Endothelial cell of umbilical vein (primary cell): ENCODE results near the gene GNAQ. TPM values are rescaled to one million over a fixed set of nuclear protein-coding genes. Genes with fewer than 3 reads are reported as not detected.

ENCODE experiments used
- BruUV-seq: library from RNA; stranded (reverse); fragments of 400-500 nt; replicated peaks from 2 replicates; lab custom pipeline; 2021; lab: Mats Ljungman, UMichigan
- CTCF ChIA-PET: fragments of 300-600, 350-600 bp; sonication (Branson Sonifier 250); formaldehyde crosslinking; loops from one replicate; lab custom pipeline; 2021; ENCODE audit warnings: antibody characterized with exemption, inconsistent platforms; lab: Charles Lee
- POLR2A ChIA-PET: fragments of 300-600, 350-600 bp; sonication (Branson Sonifier 250); formaldehyde crosslinking; loops from one replicate; lab custom pipeline; 2021; ENCODE audit warnings: antibody characterized with exemption, inconsistent platforms; lab: Charles Lee
- DNase-seq: peaks from one replicate; pipeline ENCODE4 v3.0.0-alpha.2; 2011; ENCODE audit warnings: low read depth, low spot score
- FAIRE-seq: peaks from 2 replicates; lab custom pipeline; 2011; peaks lifted over from hg19 to GRCh38; lab: Jason Lieb, UNC
- H2AFZ ChIP-seq: 2 replicates; pipeline ENCODE4 v1.6.0; 2012; ENCODE audit warnings: low read depth, low read length, control low read depth, inconsistent platforms
- H3K27ac ChIP-seq: 2 replicates; pipeline ENCODE4 v1.5.1; 2011; ENCODE audit warnings: low read depth, mild to moderate bottlenecking, control low read depth, low read length, moderate library complexity; ENCODE audit not compliant: insufficient read depth
- H3K27me3 ChIP-seq, 2 experiments: 2 replicates each; pipeline versions ENCODE4 v1.6.0 to v1.6.1; 2011; ENCODE audit warnings: low read length in 2 of 2, mixed read lengths in 1 of 2; ENCODE audit not compliant: control insufficient read depth in 2 of 2, insufficient read depth in 2 of 2
- H3K36me3 ChIP-seq, 2 experiments: 2 replicates in 1 of 2; 3 replicates in 1 of 2; pipeline ENCODE4 v1.5.1; 2011; ENCODE audit warnings: low read length in 2 of 2, mild to moderate bottlenecking in 1 of 2, moderate library complexity in 1 of 2; ENCODE audit not compliant: control insufficient read depth in 2 of 2, insufficient read depth in 2 of 2; ENCODE audit errors: extremely low read depth in 1 of 2
- H3K4me1 ChIP-seq: 3 replicates; pipeline ENCODE4 v1.5.1; 2011; ENCODE audit warnings: mild to moderate bottlenecking, low read length; ENCODE audit not compliant: control insufficient read depth, insufficient read depth; ENCODE audit errors: extremely low read depth
- H3K4me2 ChIP-seq: 2 replicates; pipeline ENCODE4 v1.6.1; 2011; ENCODE audit warnings: low read length, control low read depth, mixed read lengths; ENCODE audit not compliant: insufficient read depth
- H3K4me3 ChIP-seq, 3 experiments: fragments of 200-600 bp in 1 of 3; sonication (generic), shearing (Covaris generic) in 1 of 3; replicated peaks in 1 of 3; 2 replicates each; pipeline ENCODE4 v1.5.1; 2011 to 2016; ENCODE audit warnings: control low read depth in 3 of 3, low read length in 3 of 3, mild to moderate bottlenecking in 2 of 3, inconsistent platforms in 1 of 3, low read depth in 1 of 3, moderate library complexity in 1 of 3; ENCODE audit not compliant: insufficient read depth in 1 of 3
- H3K79me2 ChIP-seq: 2 replicates; pipeline ENCODE4 v1.6.0; 2012; ENCODE audit warnings: low read length, inconsistent platforms; ENCODE audit not compliant: control insufficient read depth, insufficient read depth
- H3K9ac ChIP-seq: replicated peaks from 2 replicates; pipeline ENCODE3; 2011; ENCODE audit warnings: low read length, control low read depth; ENCODE audit not compliant: insufficient read depth; ENCODE audit errors: extremely low read depth
- H3K9me1 ChIP-seq: replicated peaks from 3 replicates; pipeline ENCODE4 v1.6.0; 2011; ENCODE audit warnings: mild to moderate bottlenecking, low read length; ENCODE audit not compliant: control insufficient read depth, insufficient read depth; ENCODE audit errors: extremely low read depth
- H3K9me3 ChIP-seq: replicated peaks from 2 replicates; pipeline ENCODE4 v1.5.1; 2012; ENCODE audit warnings: low read length, inconsistent platforms; ENCODE audit not compliant: control insufficient read depth, insufficient read depth
- H4K20me1 ChIP-seq: replicated peaks from 2 replicates; pipeline ENCODE3; 2011; ENCODE audit warnings: mild to moderate bottlenecking, low read length; ENCODE audit not compliant: control insufficient read depth, insufficient read depth; ENCODE audit errors: extremely low read depth
- EZH2 ChIP-seq: IDR thresholded peaks from 2 replicates; pipeline ENCODE4 v1.6.1; 2012; ENCODE audit warnings: borderline replicate concordance, low read depth, mild to moderate bottlenecking, moderate library complexity, low read length, inconsistent platforms; ENCODE audit not compliant: severe bottlenecking
- FOS ChIP-seq: IDR thresholded peaks from 2 replicates; pipeline ENCODE4 v1.6.1; 2011; ENCODE audit warnings: mild to moderate bottlenecking, low read length, moderate library complexity, borderline replicate concordance; ENCODE audit not compliant: insufficient read depth
- GATA2 ChIP-seq: IDR thresholded peaks from 2 replicates; pipeline ENCODE4 v1.7.0; 2011; ENCODE audit warnings: low read depth, mild to moderate bottlenecking, moderate library complexity, mixed read lengths, low read length; ENCODE audit not compliant: insufficient read length, insufficient read depth
- JUN ChIP-seq: IDR thresholded peaks from 2 replicates; pipeline ENCODE4 v1.6.1; 2011; ENCODE audit warnings: borderline replicate concordance, low read depth; ENCODE audit not compliant: insufficient read length, insufficient read depth
- MYC ChIP-seq: IDR thresholded peaks from one replicate; pipeline ENCODE4 v1.6.1; 2011; ENCODE audit warnings: mild to moderate bottlenecking, low read depth, low read length
- POLR2A ChIP-seq: IDR thresholded peaks from 2 replicates; pipeline ENCODE4 v1.6.1; 2012; ENCODE audit warnings: low read depth, mild to moderate bottlenecking, control low read depth, low read length
- POLR2AphosphoS5 ChIP-seq: IDR thresholded peaks from 2 replicates; pipeline ENCODE4 v1.6.1; 2012; ENCODE audit warnings: low read depth, mild to moderate bottlenecking, control low read depth, low read length, moderate library complexity; ENCODE audit not compliant: insufficient read depth
- dilution Hi-C: fragments of 300-500 bp; cut with MboI; formaldehyde crosslinking; loops from one replicate; pipeline ENCODE4 v1.15.0; 2019; ENCODE audit warnings: low sequenced_read_pairs; ENCODE audit not compliant: extremely low pct_ligation_motif_present
- intact Hi-C: fragments of 100-400 bp; cut with micrococcal nuclease; formaldehyde crosslinking; loops from one replicate; pipeline ENCODE4 v1.10.0; 2022
- polyA plus RNA-seq, 4 experiments: library from polyadenylated mRNA; depleted of rRNA in 3 of 4; stranded (reverse) in 3 of 4; unstranded in 1 of 4; fragments of >200 nt; gene quantifications; 2 replicates each; pipeline versions ENCODE4 v1.2.1 to v1.2.3, GENCODE V29; 2011 to 2012; ENCODE audit warnings: missing spikeins in 1 of 4
- total RNA-seq: library from RNA; stranded (reverse); gene quantifications from 2 replicates; pipeline ENCODE4 v1.2.3, GENCODE V29; 2021
- TF ChIP-seq, protein P1 (sequence below): IDR thresholded peaks from 2 replicates; pipeline ENCODE4 v1.6.1; 2011; ENCODE audit not compliant: insufficient read depth, insufficient read length
- TF ChIP-seq, protein P2 (sequence below), 2 donors: IDR thresholded peaks; 1 replicate in 1 of 2; 2 replicates in 1 of 2; pipeline ENCODE4 v1.5.1; 2011; ENCODE audit warnings: low read length in 2 of 2, mild to moderate bottlenecking in 2 of 2, moderate library complexity in 2 of 2, control low read depth in 1 of 2, inconsistent platforms in 1 of 2, low read depth in 1 of 2; ENCODE audit not compliant: insufficient read depth in 1 of 2; ENCODE audit errors: extremely low read depth in 1 of 2

Gene GNAQ
- total and polyA plus RNA-seq, 2 donors (not counting 3 experiments of a cell fraction or from before 2014, with no cell fraction given) = 26.1 to 67.3 TPM

DNA sequence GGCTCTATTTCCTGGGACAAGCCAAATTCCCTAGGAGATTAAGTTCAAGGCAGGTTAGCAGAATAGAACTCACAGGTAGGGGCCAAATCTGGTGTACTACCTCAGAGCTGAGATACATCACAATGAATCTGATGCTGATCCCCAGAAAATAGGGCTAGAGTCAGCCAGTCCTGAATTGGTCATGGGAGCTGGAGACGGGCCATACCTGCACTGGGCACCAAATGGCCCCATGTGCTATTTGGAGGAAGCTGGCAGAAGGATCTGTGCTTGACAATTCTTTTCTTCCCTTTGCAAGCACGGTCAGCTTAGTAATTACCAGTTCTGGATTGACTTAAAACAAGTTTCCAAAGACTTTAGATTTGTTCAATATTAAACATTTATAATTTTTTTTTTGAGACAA, 10.4 kb upstream of the GNAQ start:
- H3K79me2 ChIP-seq = no peaks in the 10 kb centered on the region
- FAIRE-seq (no peak), DNase-seq (no peak)
- dilution Hi-C loops = no loop called here
- H3K4me3 ChIP-seq = no peak overlapping the region
- no peaks in the 10 kb centered on the region for H4K20me1 ChIP-seq
- no TSS peak for BruUV-seq
- no peak overlapping the region for H3K4me2 ChIP-seq
- H2AFZ ChIP-seq = no peak overlapping the region
- ChIA-PET CTCF (interaction anchor here (14.2 kb wide), 1 partner anchor 65 kb away, joined by 431 read pairs; no protein-coding TSS in a partner anchor), POLR2A (interaction anchor here (0.7 kb wide), 1 partner anchor 83 kb away, joined by 4 read pairs; no protein-coding TSS in a partner anchor)
- H3K9me1 ChIP-seq = no peaks in the 10 kb centered on the region
- H3K27ac ChIP-seq = no peak overlapping the region
- no peaks in the 10 kb centered on the region for H3K36me3 ChIP-seq
- H3K9me3 ChIP-seq = no peaks in the 10 kb centered on the region
- H3K9ac ChIP-seq = no peak overlapping the region
- no peaks in the 10 kb centered on the region for H3K27me3 ChIP-seq
- TF ChIP-seq, protein P1, sequence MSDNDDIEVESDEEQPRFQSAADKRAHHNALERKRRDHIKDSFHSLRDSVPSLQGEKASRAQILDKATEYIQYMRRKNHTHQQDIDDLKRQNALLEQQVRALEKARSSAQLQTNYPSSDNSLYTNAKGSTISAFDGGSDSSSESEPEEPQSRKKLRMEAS = no peak
- H3K4me1 ChIP-seq = peaks cover 12% of the 10 kb centered on the region
- intact Hi-C loops = no loop called here

DNA sequence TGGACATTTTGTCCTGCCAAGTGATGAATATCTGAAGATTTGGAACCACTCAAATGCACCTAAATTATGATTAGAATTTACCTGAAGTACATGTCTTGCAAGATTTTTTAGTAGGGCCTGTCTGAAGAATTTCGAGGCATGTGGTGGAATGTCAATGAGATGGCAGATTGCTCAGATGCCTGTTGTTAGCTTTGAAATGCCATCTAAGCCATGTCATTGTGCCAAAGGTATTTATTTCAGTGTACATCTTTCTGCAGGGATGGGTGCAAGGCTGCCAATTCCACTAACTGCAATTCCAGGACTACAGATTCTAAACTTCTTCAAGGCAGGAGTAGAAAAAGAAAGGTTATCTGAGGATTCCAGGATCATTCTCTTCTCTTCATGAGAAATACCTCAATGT, 9.1 kb upstream of the GNAQ start:
- intact Hi-C loops (no loop called here), dilution Hi-C loops (no loop called here)
- FAIRE-seq (no peak), DNase-seq (no peak)
- H3K27ac ChIP-seq = no peak overlapping the region
- no peaks in the 10 kb centered on the region for H3K79me2 ChIP-seq
- ChIA-PET CTCF (interaction anchor here (1.3 to 14.2 kb wide), 2 partner anchors 10 to 64 kb away, joined by 3 to 431 read pairs; no protein-coding TSS in a partner anchor), POLR2A (no interaction called here)
- TF ChIP-seq JUN (no peak), EZH2 (no peak), POLR2A (no peak), POLR2AphosphoS5 (no peak), FOS (no peak), MYC (no peak), GATA2 (no peak)
- TF ChIP-seq, protein P2, sequence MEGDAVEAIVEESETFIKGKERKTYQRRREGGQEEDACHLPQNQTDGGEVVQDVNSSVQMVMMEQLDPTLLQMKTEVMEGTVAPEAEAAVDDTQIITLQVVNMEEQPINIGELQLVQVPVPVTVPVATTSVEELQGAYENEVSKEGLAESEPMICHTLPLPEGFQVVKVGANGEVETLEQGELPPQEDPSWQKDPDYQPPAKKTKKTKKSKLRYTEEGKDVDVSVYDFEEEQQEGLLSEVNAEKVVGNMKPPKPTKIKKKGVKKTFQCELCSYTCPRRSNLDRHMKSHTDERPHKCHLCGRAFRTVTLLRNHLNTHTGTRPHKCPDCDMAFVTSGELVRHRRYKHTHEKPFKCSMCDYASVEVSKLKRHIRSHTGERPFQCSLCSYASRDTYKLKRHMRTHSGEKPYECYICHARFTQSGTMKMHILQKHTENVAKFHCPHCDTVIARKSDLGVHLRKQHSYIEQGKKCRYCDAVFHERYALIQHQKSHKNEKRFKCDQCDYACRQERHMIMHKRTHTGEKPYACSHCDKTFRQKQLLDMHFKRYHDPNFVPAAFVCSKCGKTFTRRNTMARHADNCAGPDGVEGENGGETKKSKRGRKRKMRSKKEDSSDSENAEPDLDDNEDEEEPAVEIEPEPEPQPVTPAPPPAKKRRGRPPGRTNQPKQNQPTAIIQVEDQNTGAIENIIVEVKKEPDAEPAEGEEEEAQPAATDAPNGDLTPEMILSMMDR (IDR thresholded peaks at IDR 0.05; ENCODE audit: extremely low read depth in 1 of 2, insufficient read depth in 1 of 2, low read depth in 1 of 2, low read length in 2 of 2) = no peak
- TF ChIP-seq, protein P1 = no peak
- BruUV-seq = no TSS peak
- no peaks in the 10 kb centered on the region for H3K27me3 ChIP-seq
- H2AFZ ChIP-seq = no peak overlapping the region
- H3K9me3 ChIP-seq = no peaks in the 10 kb centered on the region
- H3K4me1 ChIP-seq = peaks cover 12% of the 10 kb centered on the region
- H3K36me3 ChIP-seq = no peaks in the 10 kb centered on the region
- H3K4me2 ChIP-seq = no peak overlapping the region
- no peaks in the 10 kb centered on the region for H3K9me1 ChIP-seq
- no peak overlapping the region for H3K9ac ChIP-seq
- H4K20me1 ChIP-seq = no peaks in the 10 kb centered on the region
- H3K4me3 ChIP-seq = no peak overlapping the region
